Fibroblast of skin of right biceps (primary cell): Measurements from ENCODE around the gene CAMK4.

Source experiments
- DNase-seq: peaks from one replicate; pipeline ENCODE4 v3.0.0-alpha.2; 2013

Gene CAMK4

DNA sequence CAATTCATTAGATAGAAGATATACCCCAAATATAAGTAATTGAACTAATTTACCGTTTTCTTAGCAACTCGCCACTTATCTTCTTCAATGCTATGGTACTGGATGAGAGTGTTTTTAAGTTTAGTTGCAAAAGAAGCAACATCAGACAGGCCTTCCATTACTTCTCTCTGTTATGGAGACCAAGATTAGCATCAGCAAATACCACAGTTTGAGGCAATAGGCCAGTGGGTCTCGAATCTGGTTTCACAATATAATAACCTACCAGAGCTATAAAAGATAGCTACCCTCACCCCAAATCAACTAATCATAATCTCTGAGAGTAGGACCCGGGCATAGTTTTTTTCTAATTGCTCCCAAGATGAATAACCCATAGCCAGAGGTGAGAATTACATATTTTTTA is 283.1 kb downstream of the CAMK4 start:
- DNase-seq = no peak

DNA sequence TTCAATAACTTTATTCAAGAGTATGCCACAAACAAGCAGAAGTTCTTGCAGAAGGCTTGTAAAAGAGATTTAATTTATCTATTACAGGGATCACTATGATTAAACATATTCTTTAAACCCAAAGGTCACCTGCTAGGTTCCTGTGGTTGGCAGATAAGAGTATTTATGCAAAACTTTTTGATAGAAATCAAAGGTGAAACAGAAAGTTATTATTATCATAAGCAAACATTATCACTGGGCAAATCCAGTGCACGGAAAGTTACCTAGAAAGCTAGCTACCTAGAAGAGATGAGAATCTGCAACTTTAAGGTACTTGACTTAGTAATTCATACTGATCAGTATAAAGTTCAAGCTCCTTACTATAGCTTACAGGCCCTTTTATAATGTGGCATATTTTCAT is 284.9 kb downstream of the CAMK4 start:
- DNase-seq = no peak

DNA sequence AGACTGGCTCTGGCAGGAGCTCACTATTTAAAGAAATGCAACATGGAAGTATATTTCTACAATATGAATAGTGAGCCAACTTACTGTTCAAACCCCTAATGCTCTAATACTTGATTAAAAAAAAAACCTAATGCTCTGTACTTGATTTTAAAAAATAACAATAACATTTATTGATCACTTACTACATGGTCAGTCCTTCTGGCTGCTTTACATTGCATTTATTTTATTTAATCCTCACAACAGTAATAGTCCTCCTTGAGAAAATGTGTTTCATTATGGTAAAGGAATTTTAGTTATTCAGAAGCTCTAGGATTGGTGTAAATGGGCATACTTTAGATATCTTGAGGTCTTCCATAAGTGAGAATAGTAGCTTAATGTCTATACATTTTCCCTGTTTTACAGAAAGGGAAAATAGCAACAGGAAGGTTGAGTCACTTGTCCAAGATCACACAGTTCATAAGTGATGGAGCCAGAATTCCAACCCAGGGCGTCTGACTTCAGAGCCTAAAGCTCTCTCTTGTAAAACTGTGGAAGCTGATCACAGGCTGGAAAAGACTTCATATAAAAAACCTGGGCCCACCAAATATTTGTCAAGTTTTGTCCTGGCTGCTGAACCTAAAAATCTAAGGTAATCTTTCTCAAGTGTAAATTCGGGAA is 287.1 kb downstream of the CAMK4 start:
- peak; percentile 72 for DNase-seq

DNA sequence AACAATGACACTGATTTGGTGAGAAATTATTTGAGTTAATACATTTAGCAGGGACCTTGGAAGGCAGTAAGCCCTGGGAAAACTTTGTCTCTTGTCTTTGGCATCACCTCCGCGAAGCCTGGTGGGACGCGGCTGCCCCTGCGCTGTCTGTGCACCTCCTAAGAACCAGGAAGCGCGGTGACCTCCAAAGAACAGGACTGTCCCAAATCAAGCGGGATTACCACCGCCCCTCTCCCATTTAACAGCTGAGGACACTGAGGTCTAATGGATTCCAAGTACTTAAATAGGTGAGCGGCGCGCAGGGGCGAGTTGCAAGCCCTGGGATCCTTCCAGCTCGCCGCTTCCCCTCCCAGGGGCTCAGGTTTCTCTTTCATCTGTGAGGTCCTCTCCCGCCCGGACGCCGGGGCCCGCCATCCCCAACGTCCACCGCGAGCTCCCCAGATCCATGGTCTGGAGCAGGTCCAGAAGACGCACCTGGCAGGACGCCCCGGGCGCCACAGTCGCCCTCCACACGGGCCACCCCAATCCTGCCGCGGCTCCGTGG is 287.7 kb downstream of the CAMK4 start:
- peak; percentile 24 for DNase-seq

DNA sequence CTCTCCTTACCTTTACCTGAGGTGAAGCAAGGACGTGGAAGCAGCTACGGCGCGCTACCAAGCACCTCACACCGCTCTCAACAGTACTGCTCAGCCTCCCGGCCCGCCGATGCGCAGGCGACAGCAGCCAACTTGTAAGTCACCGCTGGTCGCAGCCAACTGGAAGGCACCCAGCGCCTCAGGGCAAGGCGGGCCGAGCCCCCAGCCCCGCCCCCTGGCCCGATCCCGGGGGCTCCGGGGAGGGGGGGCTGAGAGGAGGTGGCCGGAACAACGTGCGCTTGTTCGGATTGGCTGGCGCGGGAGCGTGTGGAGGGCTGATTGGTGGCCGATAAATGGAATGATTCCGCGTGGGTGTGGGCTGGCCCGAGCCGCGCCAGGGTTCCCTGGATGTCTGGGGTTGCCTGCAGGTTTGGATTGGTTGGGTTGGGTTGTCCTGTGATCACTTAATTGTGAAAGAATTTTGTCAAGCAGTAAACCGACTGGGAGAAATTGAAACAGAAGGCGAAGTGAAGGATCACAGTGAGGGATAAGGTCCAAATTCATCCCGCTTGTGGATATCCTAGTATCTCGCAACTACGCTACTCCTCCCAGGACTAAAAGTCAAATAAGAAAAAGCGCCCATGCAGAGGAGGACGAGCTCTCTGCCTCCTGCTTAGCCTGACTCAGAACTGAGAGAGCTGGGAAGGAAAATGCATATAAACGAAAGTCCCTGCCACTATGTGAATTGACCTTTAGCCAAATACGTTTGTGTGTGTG is 288.4 kb downstream of the CAMK4 start, which contains the start of gene STARD4:
Gene STARD4 (minus strand): TSS at position 161 of the 756 bp plus-strand sequence. CDS start 5,102 bp downstream, outside the sequence.
- peak; percentile 98 for DNase-seq

- DNase-seq = no peak
These were observed 288.9 kb downstream of the CAMK4 start for GRCh38 chr5:111513131-111513520.

- no peak for DNase-seq
These were observed 289.9 kb downstream of the CAMK4 start for GRCh38 chr5:111514087-111514486.

- no peak for DNase-seq
These were observed 293.8 kb downstream of the CAMK4 start for GRCh38 chr5:111517853-111518501.

GRCh38 chr5:111518777-111519176 is 294.6 kb downstream of the CAMK4 start:
- no peak for DNase-seq

GRCh38 chr5:111520908-111521307 is 296.7 kb downstream of the CAMK4 start:
- DNase-seq = no peak

GRCh38 chr5:111528056-111528455 is 303.9 kb downstream of the CAMK4 start:
- no peak for DNase-seq

DNA sequence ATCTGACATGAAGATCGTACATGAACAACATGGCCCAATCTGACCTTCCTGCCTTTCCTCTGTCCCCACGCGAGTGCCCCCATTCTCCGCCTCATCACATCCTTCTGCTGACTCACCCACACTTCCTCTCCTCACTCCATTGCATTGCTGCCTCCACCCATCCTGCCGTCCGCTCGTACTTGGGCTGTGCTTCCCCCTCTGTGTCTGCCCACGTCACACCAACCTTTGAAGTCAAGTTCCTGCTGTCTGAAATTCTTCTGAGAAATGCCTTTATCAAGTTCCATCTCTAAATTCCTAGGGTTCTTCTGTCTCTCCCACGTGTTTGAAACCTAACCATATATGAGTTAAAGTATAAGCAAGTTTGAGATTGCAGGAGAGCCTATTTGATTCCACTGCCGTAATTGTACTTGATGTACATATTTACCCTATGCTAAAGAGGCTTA is 306.1 kb downstream of the CAMK4 start:
- DNase-seq = peak; percentile 84

- no peak for DNase-seq
These were observed 308.9 kb downstream of the CAMK4 start for GRCh38 chr5:111532886-111533582.

DNA sequence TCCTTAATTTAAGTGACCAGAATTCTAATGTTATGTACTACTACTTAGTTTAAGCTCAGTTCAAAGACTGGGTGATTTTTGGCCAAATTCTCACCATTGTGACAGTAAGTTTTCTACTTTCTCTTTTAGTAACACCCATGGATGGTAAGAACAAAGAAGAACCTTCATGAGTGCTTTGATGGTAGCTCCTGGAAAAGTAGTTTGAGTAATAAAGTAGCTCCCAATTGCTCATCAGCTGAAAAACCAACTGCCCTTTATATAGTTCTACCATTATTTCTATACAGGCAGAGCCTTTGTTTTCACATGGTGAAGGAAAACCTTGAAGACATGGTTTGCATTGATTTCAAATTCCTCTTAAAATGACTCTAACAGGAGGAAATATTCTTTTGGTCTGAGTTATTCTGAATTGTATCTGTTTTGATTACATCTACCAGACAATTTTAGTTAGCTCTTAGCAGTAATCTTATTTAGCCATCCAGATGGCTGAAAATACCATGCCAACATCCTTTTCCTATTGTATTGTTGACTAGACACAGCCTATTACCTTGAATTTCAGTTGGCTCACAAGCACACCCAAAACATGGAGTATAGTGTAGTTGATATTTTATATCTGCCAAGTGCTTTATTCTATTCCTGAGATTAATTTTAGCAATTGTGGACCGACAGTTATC is 311.8 kb downstream of the CAMK4 start:
- DNase-seq = no peak

DNA sequence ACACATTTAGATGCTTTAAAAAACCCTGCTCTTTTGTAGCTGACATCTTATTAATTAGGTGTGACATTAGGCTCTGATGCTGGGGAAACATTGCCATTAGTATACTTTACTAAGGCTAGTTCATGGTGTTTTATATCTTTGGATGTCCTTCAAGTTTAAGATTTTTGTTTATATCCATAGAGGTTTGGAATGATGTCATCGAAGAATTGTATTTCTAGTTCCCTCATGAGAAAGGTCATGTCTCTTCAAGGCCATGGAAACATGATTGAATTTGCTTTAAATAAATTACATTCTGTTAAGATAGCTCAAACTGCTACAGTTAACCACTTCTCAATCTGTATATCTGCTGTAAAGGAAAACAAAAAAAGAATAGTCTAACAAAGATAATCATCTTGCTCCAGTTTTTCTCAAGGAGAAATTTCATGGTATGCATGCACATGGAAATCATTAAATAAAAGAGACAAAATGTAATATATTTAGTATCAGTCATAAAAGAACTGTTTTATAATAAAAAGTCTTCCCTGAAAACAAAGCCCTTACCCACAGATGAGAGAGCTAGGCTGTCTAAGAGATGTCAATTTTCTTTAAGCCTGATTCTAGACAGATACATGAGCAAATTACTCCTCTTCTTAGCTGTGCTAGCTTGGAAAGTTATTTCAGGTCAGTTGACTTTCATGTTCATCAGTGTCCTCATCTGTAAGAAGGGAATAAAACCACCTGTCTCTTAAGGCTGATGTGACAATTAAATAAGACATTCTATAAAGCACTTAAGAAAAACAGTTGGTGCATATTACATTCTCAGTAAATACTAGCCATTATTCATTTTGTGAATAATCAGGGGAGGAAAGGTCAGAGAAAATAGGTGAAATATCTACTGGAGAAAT is 313.2 kb downstream of the CAMK4 start:
- DNase-seq = no peak
